ENCODE results near the gene NR2C1.
"Not testable (repeated sequence)": the region's sequence is repeated elsewhere in the genome, so short reads cannot be mapped to it uniquely, and the experiment has no call there.

The NR2C1 gene

DNA sequence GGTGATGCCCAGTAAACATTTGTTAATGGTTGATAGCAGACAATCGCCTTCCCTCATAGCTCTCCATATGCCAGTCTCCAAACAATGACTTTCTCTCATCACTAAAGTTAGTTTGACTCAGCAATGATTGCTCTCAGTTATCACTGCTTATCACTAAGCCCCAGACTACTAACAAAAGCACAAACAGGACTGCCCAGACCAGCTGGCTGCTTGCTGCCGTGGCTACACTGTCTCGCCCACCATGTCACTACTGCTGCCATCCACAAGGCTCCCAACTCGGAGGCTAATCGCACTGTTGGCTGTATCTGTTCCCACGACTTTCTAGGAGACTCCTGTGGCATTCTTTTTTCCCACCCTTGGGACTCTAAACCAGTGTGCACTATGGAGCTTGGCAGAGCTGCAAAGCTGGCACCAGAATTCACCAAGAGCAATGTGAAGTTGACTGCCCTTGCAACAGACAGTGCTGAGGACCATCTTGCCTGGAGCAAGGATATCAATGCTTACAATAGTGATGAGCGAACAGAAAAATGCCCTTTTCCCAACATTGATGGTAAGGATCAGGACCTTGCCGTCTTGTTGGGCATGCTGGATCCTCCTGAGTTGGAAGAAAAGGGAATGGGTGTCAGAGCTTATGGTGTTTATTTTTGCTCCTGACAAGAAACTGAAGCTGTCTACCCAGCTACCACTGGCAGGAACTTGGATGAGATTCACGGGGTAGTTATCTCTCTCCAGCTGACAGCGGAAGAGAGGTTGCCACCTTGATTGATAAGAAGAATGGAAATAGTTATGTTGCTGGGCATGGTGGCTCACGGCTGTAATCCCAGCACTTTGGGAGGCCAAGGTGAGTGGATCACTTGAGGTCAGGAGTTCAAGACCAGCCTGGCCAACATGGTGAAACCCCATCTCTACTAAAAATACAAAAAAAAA, 27.1 kb upstream of the NR2C1 start:
- no peak for DNase-seq (ENCODE audit: low read depth)
- TF ChIP-seq, protein P1, sequence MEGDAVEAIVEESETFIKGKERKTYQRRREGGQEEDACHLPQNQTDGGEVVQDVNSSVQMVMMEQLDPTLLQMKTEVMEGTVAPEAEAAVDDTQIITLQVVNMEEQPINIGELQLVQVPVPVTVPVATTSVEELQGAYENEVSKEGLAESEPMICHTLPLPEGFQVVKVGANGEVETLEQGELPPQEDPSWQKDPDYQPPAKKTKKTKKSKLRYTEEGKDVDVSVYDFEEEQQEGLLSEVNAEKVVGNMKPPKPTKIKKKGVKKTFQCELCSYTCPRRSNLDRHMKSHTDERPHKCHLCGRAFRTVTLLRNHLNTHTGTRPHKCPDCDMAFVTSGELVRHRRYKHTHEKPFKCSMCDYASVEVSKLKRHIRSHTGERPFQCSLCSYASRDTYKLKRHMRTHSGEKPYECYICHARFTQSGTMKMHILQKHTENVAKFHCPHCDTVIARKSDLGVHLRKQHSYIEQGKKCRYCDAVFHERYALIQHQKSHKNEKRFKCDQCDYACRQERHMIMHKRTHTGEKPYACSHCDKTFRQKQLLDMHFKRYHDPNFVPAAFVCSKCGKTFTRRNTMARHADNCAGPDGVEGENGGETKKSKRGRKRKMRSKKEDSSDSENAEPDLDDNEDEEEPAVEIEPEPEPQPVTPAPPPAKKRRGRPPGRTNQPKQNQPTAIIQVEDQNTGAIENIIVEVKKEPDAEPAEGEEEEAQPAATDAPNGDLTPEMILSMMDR (IDR thresholded peaks at IDR 0.05; ENCODE audit: low read depth, low read length, missing control alignments) = no peak
- no peak overlapping the region for H3K4me3 ChIP-seq (ENCODE audit: low read depth, low read length)

DNA sequence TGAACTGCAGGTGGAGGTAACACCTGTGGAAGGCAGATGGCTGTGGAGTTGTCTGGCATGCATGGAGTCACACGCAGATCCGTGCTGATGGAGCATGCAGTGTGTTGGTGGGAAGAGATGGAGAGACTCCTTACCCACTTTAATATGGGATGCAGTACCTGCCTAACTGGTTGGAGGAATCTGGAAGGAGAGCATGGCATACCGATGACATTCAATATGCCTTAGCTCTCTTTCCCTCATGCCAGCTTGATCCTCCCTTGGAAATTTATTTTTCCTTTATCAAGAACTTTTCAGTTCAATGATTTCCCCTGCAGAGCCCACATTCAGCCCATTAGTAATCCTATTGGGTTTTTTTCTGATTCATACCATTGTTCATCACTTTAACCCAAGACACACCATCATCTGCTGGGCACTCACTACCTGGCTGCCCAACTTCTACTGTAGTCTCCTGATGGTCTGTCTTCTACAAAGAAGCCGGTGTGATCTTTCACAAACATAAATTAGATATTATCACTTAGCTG, 25.9 kb upstream of the NR2C1 start:
- H3K4me3 ChIP-seq (ENCODE audit: low read depth, low read length) = no peak overlapping the region
- DNase-seq (ENCODE audit: low read depth) = no peak
- TF ChIP-seq, protein P1 (IDR thresholded peaks at IDR 0.05; ENCODE audit: low read depth, low read length, missing control alignments) = no peak

DNA sequence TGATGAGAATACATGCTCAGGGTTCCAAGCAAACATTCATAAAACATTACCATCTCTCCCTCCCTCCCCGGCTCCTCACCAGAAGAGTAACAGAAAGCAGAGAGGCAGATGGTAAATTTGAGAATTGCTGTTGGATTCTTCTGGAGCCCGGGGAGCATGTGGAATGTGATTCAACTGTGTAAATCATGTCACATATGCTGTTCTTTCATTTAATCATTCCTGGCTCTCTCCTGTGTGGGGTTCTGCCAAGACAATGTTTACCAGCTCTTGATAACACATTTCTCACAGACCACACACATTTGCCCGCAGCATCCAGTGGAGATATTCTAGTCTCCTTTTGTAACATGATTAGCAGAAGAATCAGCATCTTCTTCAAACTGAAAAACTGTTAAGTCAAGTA, 23.4 kb upstream of the NR2C1 start:
- no peak for DNase-seq (ENCODE audit: low read depth)
- H3K4me3 ChIP-seq (ENCODE audit: low read depth, low read length) = no peak overlapping the region
- TF ChIP-seq, protein P1 (IDR thresholded peaks at IDR 0.05; ENCODE audit: low read depth, low read length, missing control alignments) = no peak

DNA sequence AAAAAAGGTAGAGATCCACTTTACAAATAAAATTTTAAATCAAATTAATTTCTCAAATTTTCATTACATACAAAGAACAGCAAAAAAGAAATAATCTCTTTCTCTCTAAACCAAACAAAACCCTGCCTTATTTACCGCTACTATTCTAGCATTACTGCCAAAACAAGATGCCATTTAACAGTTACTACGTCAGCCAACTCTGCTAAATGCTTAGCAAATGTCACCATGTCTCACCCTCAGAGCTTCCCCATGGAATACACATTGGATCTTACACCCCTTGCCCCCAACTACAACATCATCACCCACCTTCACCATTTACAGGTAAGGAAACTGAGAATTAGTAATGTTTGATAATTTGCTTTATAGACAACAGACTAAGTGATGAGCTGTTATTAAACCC, 23.0 kb upstream of the NR2C1 start:
- H3K4me3 ChIP-seq (ENCODE audit: low read depth, low read length) = no peak overlapping the region
- TF ChIP-seq, protein P1 (IDR thresholded peaks at IDR 0.05; ENCODE audit: low read depth, low read length, missing control alignments) = no peak
- DNase-seq (ENCODE audit: low read depth) = no peak

DNA sequence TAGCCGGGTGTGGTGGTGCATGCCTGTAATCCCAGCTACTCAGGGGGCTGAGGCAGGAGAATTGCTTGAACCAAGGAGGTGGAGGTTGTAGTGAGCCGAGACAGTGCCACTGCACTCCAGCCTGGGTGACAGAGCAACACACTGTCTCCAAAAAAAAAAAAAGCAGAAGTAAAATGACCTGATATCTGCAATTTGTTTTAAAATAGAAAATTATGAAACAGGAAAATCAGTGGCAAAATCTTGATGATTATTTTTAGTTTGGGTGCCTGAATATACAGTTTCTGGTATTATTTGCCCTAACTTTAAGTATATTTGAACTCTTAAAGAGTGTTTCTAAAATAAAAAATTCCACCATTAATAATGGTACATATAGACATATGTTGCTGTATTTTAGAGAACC, 22.4 kb upstream of the NR2C1 start:
- not testable (repeated sequence) for H3K4me3 ChIP-seq (ENCODE audit: low read depth, low read length); DNase-seq (ENCODE audit: low read depth)

DNA sequence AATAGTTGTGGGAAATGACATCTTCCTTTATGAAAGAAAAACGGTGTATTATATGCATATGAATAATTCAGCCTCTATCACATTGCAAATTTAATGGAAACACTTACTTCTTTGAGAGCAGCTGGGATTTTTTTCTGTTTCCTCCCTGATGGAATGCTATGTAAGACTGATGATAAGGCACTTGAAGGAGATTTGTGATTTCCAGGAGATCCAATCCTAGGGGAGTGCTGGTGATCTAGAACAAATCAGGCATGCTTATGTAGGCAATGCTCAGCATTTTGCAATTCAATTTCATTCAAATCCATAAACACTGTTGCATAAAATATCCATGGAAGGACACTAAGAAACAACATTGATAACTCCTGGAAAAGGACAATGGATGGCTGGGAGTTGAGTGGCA, 16.0 kb upstream of the NR2C1 start:
- no peak for DNase-seq (ENCODE audit: low read depth)
- TF ChIP-seq, protein P1 (IDR thresholded peaks at IDR 0.05; ENCODE audit: low read depth, low read length, missing control alignments) = no peak
- H3K4me3 ChIP-seq (ENCODE audit: low read depth, low read length) = no peak overlapping the region

DNA sequence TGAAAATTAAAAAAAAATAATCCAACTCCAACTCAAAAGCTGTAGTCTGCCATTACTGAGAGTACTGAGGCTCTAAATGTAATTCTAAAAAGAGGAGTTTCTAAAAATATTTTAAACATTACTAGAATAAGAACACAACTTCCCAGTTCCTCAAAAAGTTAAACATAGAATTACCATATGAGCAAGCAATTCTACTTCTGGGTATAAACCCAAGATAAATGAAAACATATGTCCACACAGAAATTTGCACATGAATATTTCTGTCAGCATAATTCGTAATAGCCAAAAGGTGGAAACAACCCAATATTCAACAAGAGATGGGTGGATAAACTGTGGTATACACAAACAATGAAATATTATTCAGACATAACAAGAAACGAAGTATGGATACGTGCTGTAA, 15.0 kb upstream of the NR2C1 start:
- H3K4me3 ChIP-seq (ENCODE audit: low read depth, low read length) = no peak overlapping the region; the same call in 1 of the 2 replicates
- TF ChIP-seq, protein P1 (IDR thresholded peaks at IDR 0.05; ENCODE audit: low read depth, low read length, missing control alignments) = no peak
- no peak for DNase-seq (ENCODE audit: low read depth)

Data from GM12864 (cell line).